Loucy (cell line): ENCODE results near the gene GAS2L2.

Experiments used
- H2AFZ ChIP-seq: fragments of 200-600 bp; sonication (generic); 2 replicates; pipeline ENCODE4 v1.6.0; 2016; ENCODE audit warnings: antibody characterized with exemption, mild to moderate bottlenecking, low read length, moderate library complexity
- H3F3A ChIP-seq: fragments of 200-600 bp; 2 replicates; pipeline ENCODE4 v1.6.0; 2016; ENCODE audit warnings: antibody characterized with exemption, low read depth, mild to moderate bottlenecking
- H3K27me3 ChIP-seq: fragments of 200-600 bp; sonication (generic); 2 replicates; pipeline ENCODE4 v1.6.1; 2014; ENCODE audit warnings: low read length, mild to moderate bottlenecking; ENCODE audit not compliant: insufficient read depth, poor library complexity, severe bottlenecking
- H3K36me3 ChIP-seq: fragments of 200-600 bp; sonication (generic); 2 replicates; pipeline ENCODE4 v1.6.1; 2016; ENCODE audit warnings: low read length; ENCODE audit not compliant: insufficient read depth
- H3K4me1 ChIP-seq: fragments of 200-600 bp; sonication (generic); 2 replicates; pipeline ENCODE4 v1.5.1; 2014; ENCODE audit warnings: low read length, mild to moderate bottlenecking; ENCODE audit not compliant: insufficient read depth, poor library complexity, severe bottlenecking
- H3K4me2 ChIP-seq: fragments of 200-600 bp; sonication (generic); 2 replicates; pipeline ENCODE4 v1.6.0; 2014; ENCODE audit warnings: antibody characterized with exemption, low read length, low read depth, mild to moderate bottlenecking; ENCODE audit not compliant: poor library complexity, severe bottlenecking
- H3K4me3 ChIP-seq: fragments of 200-600 bp; sonication (generic); 2 replicates; pipeline ENCODE4 v1.5.1; 2014; ENCODE audit warnings: low read length, mild to moderate bottlenecking, mixed read lengths; ENCODE audit not compliant: poor library complexity, severe bottlenecking
- H3K79me2 ChIP-seq: fragments of 200-600 bp; sonication (generic); 2 replicates; pipeline ENCODE4 v1.6.1; 2014; ENCODE audit warnings: low read length; ENCODE audit not compliant: insufficient read depth
- H3K9ac ChIP-seq: fragments of 200-600 bp; sonication (generic); 2 replicates; pipeline ENCODE4 v1.6.0; 2014; ENCODE audit warnings: mild to moderate bottlenecking, low read depth, low read length, moderate library complexity; ENCODE audit not compliant: poor library complexity, severe bottlenecking
- H3K9me2 ChIP-seq: fragments of 200-600 bp; sonication (generic); replicated peaks from 2 replicates; pipeline ENCODE4 v1.6.1; 2016; ENCODE audit warnings: low read depth, low read length, mixed read lengths
- H3K9me3 ChIP-seq: fragments of 200-600 bp; sonication (generic); 2 replicates; pipeline ENCODE4 v1.6.1; 2014; ENCODE audit warnings: mild to moderate bottlenecking, antibody characterized with exemption, low read length, low read depth; ENCODE audit not compliant: insufficient read depth
- H4K20me1 ChIP-seq: fragments of 200-600 bp; sonication (generic); 2 replicates; pipeline ENCODE4 v1.6.0; 2014; ENCODE audit warnings: antibody characterized with exemption, low read length, mild to moderate bottlenecking; ENCODE audit not compliant: insufficient read depth, poor library complexity, severe bottlenecking
- CTCF ChIP-seq: fragments of 200-600 bp; sonication (generic); conservative IDR thresholded peaks from 2 replicates; pipeline ENCODE4 v1.5.1; 2014; ENCODE audit warnings: mild to moderate bottlenecking, antibody characterized with exemption, low read length
- EZH2phosphoT487 ChIP-seq: fragments of 200-600 bp; IDR thresholded peaks from 2 replicates; pipeline ENCODE4 v1.6.1; 2018; ENCODE audit warnings: antibody characterized with exemption, mild to moderate bottlenecking, moderate library complexity, borderline replicate concordance

GAS2L2 gene

DNA sequence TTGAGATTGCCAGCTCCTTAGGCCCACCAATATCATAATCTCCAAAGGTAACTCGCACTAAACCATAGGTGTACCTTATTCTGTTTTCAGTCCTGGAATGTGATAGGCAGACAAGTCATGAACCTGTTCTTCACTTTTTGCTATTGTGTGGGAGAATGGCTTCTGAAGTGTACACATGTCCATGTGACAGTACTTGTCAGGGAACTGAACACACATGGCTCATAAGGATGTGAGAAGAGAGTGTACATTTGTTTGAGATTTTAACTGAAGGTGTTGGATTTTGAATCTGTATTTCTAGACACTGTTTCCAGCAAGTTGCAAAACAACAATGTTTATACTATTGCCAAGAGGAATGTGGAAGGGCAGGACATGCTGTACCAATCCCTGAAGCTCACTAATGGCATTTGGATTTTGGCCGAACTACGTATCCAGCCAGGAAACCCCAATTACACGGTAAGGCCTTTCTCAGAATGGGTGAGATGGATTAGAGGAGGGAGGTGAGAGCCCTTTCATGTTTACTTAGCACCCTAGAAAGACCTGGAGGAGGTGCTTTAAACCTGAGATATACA is 36.1 kb downstream of the GAS2L2 start:
- Histone ChIP-seq H3F3A (no peaks in the 10 kb centered on the region), H3K4me3 (no peak overlapping the region), H3K36me3 (peaks cover 78% of the 10 kb centered on the region), H4K20me1 (no peaks in the 10 kb centered on the region), H2AFZ (no peak overlapping the region), H3K9me2 (no peaks in the 10 kb centered on the region), H3K4me1 (no peaks in the 10 kb centered on the region), H3K79me2 (no peaks in the 10 kb centered on the region), H3K9me3 (no peaks in the 10 kb centered on the region), H3K4me2 (no peak overlapping the region), H3K9ac (no peak overlapping the region), H3K27me3 (no peaks in the 10 kb centered on the region)
- no peak for TF ChIP-seq EZH2phosphoT487
- no peak for TF ChIP-seq CTCF

DNA sequence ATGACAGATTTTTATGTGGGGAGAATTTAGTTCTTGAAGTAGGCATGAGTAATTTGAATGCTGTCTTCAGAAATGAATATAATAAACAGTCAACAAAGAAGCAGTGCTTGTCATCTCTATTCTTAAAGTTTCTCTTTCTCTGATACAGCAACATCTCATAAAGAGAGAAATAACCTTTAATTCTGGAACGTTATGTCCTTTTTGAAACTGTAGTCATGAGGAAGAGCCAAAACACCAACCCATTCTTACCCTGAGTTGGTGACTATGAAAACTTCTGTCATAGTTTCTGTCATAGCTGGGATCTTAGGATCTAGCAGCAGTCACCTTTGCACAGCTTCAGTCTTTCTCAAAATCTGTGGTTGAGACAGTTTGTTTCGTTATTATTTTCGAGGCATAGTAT is 36.9 kb downstream of the GAS2L2 start:
- TF ChIP-seq CTCF (no peak), EZH2phosphoT487 (no peak)
- Histone ChIP-seq H3K79me2 (no peaks in the 10 kb centered on the region), H3F3A (no peaks in the 10 kb centered on the region), H3K36me3 (peaks cover 78% of the 10 kb centered on the region), H3K27me3 (no peaks in the 10 kb centered on the region), H2AFZ (no peak overlapping the region), H3K9me3 (no peaks in the 10 kb centered on the region), H4K20me1 (no peaks in the 10 kb centered on the region), H3K9ac (no peak overlapping the region), H3K9me2 (no peaks in the 10 kb centered on the region), H3K4me3 (no peak overlapping the region), H3K4me2 (no peak overlapping the region), H3K4me1 (no peaks in the 10 kb centered on the region)

DNA sequence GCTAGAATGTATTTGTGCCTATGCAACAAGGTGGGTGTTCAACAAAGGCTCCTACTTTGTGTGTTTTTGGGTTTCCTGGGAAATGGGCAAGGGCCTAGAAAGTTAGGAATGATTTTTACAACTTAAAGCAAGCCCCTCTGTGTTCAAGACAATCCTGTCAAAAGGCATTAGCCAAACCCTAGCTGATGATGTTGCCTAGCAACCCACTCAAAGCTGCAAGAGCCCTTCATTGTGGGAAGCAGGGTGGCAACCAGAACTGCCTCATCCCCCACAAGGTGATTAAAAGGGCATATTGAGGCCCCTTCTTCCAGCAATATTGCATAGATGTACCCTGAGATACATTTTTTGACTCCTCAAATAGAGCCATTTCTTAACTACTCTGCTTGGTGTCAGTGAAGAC is 37.6 kb downstream of the GAS2L2 start:
- peaks cover 79% of the 10 kb centered on the region for H3K36me3 ChIP-seq
- H3K9me3 ChIP-seq, result no peaks in the 10 kb centered on the region
- TF ChIP-seq EZH2phosphoT487 (no peak), CTCF (no peak)

More for the DNA sequence above, 37.6 kb downstream of the GAS2L2 start:
- Histone ChIP-seq H3K79me2 (no peaks in the 10 kb centered on the region), H3F3A (no peaks in the 10 kb centered on the region), H3K4me1 (no peaks in the 10 kb centered on the region), H3K9me2 (no peaks in the 10 kb centered on the region), H3K27me3 (no peaks in the 10 kb centered on the region), H3K9ac (no peak overlapping the region), H4K20me1 (no peaks in the 10 kb centered on the region), H2AFZ (no peak overlapping the region), H3K4me2 (no peak overlapping the region), H3K4me3 (no peak overlapping the region)
